Measurements from ENCODE around the gene ABI3.
A peak's percentile ranks its signal among the peaks of the same experiment; 100 is the strongest.

ABI3 gene

DNA sequence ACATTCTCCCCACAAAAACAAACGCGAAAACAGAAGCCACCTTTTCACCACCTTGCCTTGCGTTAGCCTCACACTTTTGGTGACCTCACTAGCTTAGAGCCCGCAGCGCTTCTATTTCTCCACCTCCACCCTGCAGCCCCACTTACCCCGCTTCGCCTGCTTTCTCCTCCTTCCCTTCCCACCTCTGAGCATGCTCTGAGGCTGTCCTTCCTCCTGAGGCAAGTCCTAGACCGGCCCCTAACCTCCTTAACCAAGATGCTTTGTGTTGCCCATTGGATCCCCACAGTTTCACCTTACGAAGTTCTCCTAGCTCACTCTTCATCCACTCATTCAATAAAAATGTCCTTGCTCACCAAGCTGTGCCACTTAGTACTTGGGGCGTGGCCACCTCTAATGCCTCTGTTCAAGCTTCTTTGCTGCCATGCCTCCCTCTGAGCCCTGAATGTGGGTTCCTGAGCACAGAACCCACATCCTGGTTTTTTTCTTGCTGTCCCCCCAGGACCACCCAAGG is 1.4 kb upstream of the ABI3 start:
- Histone ChIP-seq H3K36me3 (ENCODE audit: control insufficient read depth in 4 of 4, insufficient read depth in 4 of 4, low read length in 3 of 4) (no peaks in the 10 kb centered on the region), H3K9me3 (ENCODE audit: control extremely low read depth in 1 of 5, control insufficient read depth in 4 of 5, insufficient read depth in 2 of 5, low read depth in 1 of 5, low read length in 4 of 5) (no peaks in the 10 kb centered on the region), H3K4me3 (ENCODE audit: control insufficient read depth in 1 of 7, extremely low read depth in 1 of 7, insufficient read depth in 4 of 7, low read depth in 2 of 7, low read length in 6 of 7) (no peak overlapping the region), H3K4me1 (ENCODE audit: control extremely low read depth in 1 of 4, control insufficient read depth in 4 of 4, insufficient read depth in 4 of 4, low read length in 3 of 4) (peaks cover 5 to 54% (median 17%) of the 10 kb centered on the region in 4 experiments), H3K27me3 (replicated peaks in 2 of 5; ENCODE audit: control insufficient read depth in 4 of 5, insufficient read depth in 5 of 5, low read length in 4 of 5) (no peaks in the 10 kb centered on the region), H3K27ac (ENCODE audit: insufficient read depth in 1 of 2, low read depth in 1 of 2, low read length in 2 of 2, poor library complexity in 1 of 2, severe bottlenecking in 2 of 2) (no peak overlapping the region)
- ChIA-PET POLR2A (no interaction called here), CTCF (interaction anchor here (0.6 to 1.9 kb wide), 10 partner anchors 9 to 290 kb away, joined by 3 to 6 read pairs (median 4); no protein-coding TSS in a partner anchor)
- DNase-seq = no peak
- WGBS (ENCODE audit: insufficient coverage) = 96% methylated on average over 9 of the region's 10 CpGs

DNA sequence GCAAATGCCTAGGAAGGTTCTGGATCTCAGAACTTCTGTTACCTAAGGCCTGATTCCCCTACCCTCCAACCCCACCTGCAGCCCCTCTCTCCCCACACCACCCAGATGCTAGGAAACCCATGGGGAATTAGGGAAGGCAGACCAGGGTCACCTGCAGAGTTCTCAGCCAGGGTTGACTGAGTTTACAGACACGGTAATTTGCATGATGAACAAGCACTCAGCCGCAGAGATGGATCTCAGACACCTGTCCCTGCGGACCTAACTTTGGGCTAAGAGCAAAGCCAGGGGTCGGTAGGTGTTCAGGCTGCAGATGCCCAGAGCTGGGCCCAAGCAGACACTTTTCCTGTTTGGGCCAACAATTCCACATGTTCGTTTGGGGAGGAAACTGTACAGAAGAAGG is 2.9 kb downstream of the ABI3 start:
- POLR2A ChIA-PET = no interaction called here
- no peaks in the 10 kb centered on the region for H3K9me3 ChIP-seq (ENCODE audit: control extremely low read depth in 1 of 5, control insufficient read depth in 4 of 5, insufficient read depth in 2 of 5, low read depth in 1 of 5, low read length in 4 of 5)
- CTCF ChIA-PET = interaction anchor here (1.0 to 1.7 kb wide), 5 partner anchors 8 to 26 kb away, joined by 3 to 7 read pairs (median 5); no protein-coding TSS in a partner anchor
- 80% methylated on average over 5 of the region's 5 CpGs for WGBS (ENCODE audit: insufficient coverage)
- peaks cover 9 to 94% (median 41%) of the 10 kb centered on the region in 4 experiments for H3K4me1 ChIP-seq (ENCODE audit: control extremely low read depth in 1 of 4, control insufficient read depth in 4 of 4, insufficient read depth in 4 of 4, low read length in 3 of 4)
- no peaks in the 10 kb centered on the region for H3K27me3 ChIP-seq (replicated peaks in 2 of 5; ENCODE audit: control insufficient read depth in 4 of 5, insufficient read depth in 5 of 5, low read length in 4 of 5)
- H3K4me3 ChIP-seq (ENCODE audit: control insufficient read depth in 1 of 7, extremely low read depth in 1 of 7, insufficient read depth in 4 of 7, low read depth in 2 of 7, low read length in 6 of 7) = no peak overlapping the region
- H3K27ac ChIP-seq (ENCODE audit: insufficient read depth in 1 of 2, low read depth in 1 of 2, low read length in 2 of 2, poor library complexity in 1 of 2, severe bottlenecking in 2 of 2) = no peak overlapping the region
- peaks cover 0 to 8% (median 0%) of the 10 kb centered on the region in 4 experiments for H3K36me3 ChIP-seq (ENCODE audit: control insufficient read depth in 4 of 4, insufficient read depth in 4 of 4, low read length in 3 of 4)
- no peak for DNase-seq

DNA sequence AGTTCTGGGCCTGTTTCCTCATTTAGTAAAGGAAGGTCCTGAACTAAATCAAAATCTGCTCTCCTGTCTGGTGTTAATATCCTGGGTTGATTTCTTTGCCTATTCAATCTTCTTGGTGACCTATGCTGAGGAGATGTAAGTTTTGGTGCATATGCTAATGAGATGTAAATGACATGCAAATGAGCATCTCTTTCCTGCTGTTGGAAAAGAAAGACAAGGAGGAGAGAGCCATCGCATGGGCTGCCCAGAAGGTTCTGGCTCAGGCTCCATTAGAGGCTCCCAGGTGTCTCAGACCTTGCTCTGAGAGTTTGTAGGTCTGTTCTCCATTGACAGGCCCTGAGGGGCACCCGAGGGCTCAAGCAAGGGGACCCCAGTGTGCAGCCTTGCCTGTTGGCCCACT is 3.3 kb downstream of the ABI3 start:
- WGBS (ENCODE audit: insufficient coverage) = 100% methylated on average over 2 of the region's 2 CpGs
- CTCF ChIA-PET = interaction anchor here (1.2 kb wide), 1 partner anchor 26 kb away, joined by 3 read pairs; no protein-coding TSS in a partner anchor

DNA sequence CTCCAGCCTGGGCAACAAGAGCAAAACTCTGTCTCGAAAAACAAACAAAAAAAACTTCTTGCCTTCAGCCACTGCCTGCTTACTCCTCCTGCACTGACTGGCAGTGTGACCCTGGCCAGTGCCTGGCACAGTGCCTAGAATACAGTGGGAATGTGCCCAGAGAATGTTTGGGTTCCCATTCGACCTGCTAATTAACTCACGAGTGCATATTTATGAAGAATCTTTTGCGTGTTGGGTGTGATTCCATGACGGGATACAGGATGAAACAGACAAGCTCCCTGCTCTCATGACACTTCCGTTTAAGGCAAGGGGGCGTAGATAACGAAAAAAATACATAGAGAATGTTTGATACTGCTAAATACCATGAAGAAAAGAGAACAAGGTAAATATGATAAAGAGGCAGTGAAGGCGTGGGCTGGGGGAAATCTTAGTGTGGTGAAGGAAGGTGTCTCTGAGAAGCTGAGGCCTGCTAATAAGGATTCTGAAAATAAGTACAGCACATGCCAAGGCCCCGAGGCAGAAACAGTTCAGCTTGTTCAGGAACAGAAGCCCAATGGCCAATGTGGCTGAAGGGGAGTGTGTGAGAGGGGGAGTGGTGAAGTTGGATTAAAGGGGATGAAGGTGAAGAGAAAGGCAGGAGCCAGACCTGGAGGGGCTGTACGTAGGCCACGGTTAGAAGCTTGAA is 4.3 kb downstream of the ABI3 start:
- Histone ChIP-seq H3K4me3 (ENCODE audit: control insufficient read depth in 1 of 7, extremely low read depth in 1 of 7, insufficient read depth in 4 of 7, low read depth in 2 of 7, low read length in 6 of 7) (no peak overlapping the region), H3K27ac (ENCODE audit: insufficient read depth in 1 of 2, low read depth in 1 of 2, low read length in 2 of 2, poor library complexity in 1 of 2, severe bottlenecking in 2 of 2) (no peak overlapping the region)

More for the DNA sequence above, 3.3 kb downstream of the ABI3 start:
- Histone ChIP-seq H3K9me3 (ENCODE audit: control extremely low read depth in 1 of 5, control insufficient read depth in 4 of 5, insufficient read depth in 2 of 5, low read depth in 1 of 5, low read length in 4 of 5) (no peaks in the 10 kb centered on the region), H3K4me3 (ENCODE audit: control insufficient read depth in 1 of 7, extremely low read depth in 1 of 7, insufficient read depth in 4 of 7, low read depth in 2 of 7, low read length in 6 of 7) (no peak overlapping the region), H3K27ac (ENCODE audit: insufficient read depth in 1 of 2, low read depth in 1 of 2, low read length in 2 of 2, poor library complexity in 1 of 2, severe bottlenecking in 2 of 2) (no peak overlapping the region), H3K36me3 (ENCODE audit: control insufficient read depth in 4 of 4, insufficient read depth in 4 of 4, low read length in 3 of 4) (peaks cover 0 to 8% (median 0%) of the 10 kb centered on the region in 4 experiments), H3K4me1 (ENCODE audit: control extremely low read depth in 1 of 4, control insufficient read depth in 4 of 4, insufficient read depth in 4 of 4, low read length in 3 of 4) (peaks cover 9 to 94% (median 44%) of the 10 kb centered on the region in 4 experiments), H3K27me3 (replicated peaks in 2 of 5; ENCODE audit: control insufficient read depth in 4 of 5, insufficient read depth in 5 of 5, low read length in 4 of 5) (no peaks in the 10 kb centered on the region)
- POLR2A ChIA-PET = no interaction called here
- DNase-seq = no peak

DNA sequence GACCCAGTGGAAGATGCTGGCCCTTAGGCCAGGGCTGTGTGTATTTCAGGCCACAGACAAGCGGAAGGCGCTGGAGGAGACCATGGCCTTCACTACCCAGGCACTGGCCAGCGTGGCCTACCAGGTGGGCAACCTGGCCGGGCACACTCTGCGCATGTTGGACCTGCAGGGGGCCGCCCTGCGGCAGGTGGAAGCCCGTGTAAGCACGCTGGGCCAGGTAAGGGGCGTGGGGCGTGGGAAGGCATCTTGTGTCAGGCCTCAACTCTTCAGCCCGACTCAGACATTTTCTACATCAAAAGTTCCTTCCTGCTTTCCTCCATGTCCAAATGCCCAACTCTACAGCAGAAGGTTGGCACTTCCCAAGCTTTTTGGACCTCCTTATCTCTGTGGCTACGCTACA is 6.0 kb downstream of the ABI3 start:
- 87% methylated on average over 12 of the region's 13 CpGs for WGBS (ENCODE audit: insufficient coverage)
- peak overlapping the region in 1 of 7 experiments; percentile 20 for H3K4me3 ChIP-seq (ENCODE audit: control insufficient read depth in 1 of 7, extremely low read depth in 1 of 7, insufficient read depth in 4 of 7, low read depth in 2 of 7, low read length in 6 of 7)
- CTCF ChIA-PET = interaction anchor here (1.4 to 2.7 kb wide), 3 partner anchors 8 to 11 kb away, joined by 6 to 9 read pairs (median 8); no protein-coding TSS in a partner anchor
- DNase-seq = no peak
- POLR2A ChIA-PET = no interaction called here
- no peaks in the 10 kb centered on the region for H3K9me3 ChIP-seq (ENCODE audit: control extremely low read depth in 1 of 5, control insufficient read depth in 4 of 5, insufficient read depth in 2 of 5, low read depth in 1 of 5, low read length in 4 of 5)
- peaks cover 5 to 83% (median 36%) of the 10 kb centered on the region in 4 experiments for H3K4me1 ChIP-seq (ENCODE audit: control extremely low read depth in 1 of 4, control insufficient read depth in 4 of 4, insufficient read depth in 4 of 4, low read length in 3 of 4)
- peaks cover 0 to 16% (median 0%) of the 10 kb centered on the region in 4 experiments for H3K36me3 ChIP-seq (ENCODE audit: control insufficient read depth in 4 of 4, insufficient read depth in 4 of 4, low read length in 3 of 4)
- no peaks in the 10 kb centered on the region for H3K27me3 ChIP-seq (replicated peaks in 2 of 5; ENCODE audit: control insufficient read depth in 4 of 5, insufficient read depth in 5 of 5, low read length in 4 of 5)
- no peak overlapping the region for H3K27ac ChIP-seq (ENCODE audit: insufficient read depth in 1 of 2, low read depth in 1 of 2, low read length in 2 of 2, poor library complexity in 1 of 2, severe bottlenecking in 2 of 2)

More for the DNA sequence above, 4.3 kb downstream of the ABI3 start:
- peaks cover 0 to 8% (median 0%) of the 10 kb centered on the region in 4 experiments for H3K36me3 ChIP-seq (ENCODE audit: control insufficient read depth in 4 of 4, insufficient read depth in 4 of 4, low read length in 3 of 4)
- peaks cover 7 to 94% (median 46%) of the 10 kb centered on the region in 4 experiments for H3K4me1 ChIP-seq (ENCODE audit: control extremely low read depth in 1 of 4, control insufficient read depth in 4 of 4, insufficient read depth in 4 of 4, low read length in 3 of 4)
- DNase-seq = no peak
- H3K27me3 ChIP-seq (replicated peaks in 2 of 5; ENCODE audit: control insufficient read depth in 4 of 5, insufficient read depth in 5 of 5, low read length in 4 of 5) = no peaks in the 10 kb centered on the region
- POLR2A ChIA-PET = no interaction called here
- 91% methylated on average over 8 of the region's 12 CpGs for WGBS (ENCODE audit: insufficient coverage)
- H3K9me3 ChIP-seq (ENCODE audit: control extremely low read depth in 1 of 5, control insufficient read depth in 4 of 5, insufficient read depth in 2 of 5, low read depth in 1 of 5, low read length in 4 of 5) = no peaks in the 10 kb centered on the region
- CTCF ChIA-PET = interaction anchor here (0.7 to 2.0 kb wide), 4 partner anchors 10 to 76 kb away, joined by 3 to 8 read pairs (median 4); no protein-coding TSS in a partner anchor

DNA sequence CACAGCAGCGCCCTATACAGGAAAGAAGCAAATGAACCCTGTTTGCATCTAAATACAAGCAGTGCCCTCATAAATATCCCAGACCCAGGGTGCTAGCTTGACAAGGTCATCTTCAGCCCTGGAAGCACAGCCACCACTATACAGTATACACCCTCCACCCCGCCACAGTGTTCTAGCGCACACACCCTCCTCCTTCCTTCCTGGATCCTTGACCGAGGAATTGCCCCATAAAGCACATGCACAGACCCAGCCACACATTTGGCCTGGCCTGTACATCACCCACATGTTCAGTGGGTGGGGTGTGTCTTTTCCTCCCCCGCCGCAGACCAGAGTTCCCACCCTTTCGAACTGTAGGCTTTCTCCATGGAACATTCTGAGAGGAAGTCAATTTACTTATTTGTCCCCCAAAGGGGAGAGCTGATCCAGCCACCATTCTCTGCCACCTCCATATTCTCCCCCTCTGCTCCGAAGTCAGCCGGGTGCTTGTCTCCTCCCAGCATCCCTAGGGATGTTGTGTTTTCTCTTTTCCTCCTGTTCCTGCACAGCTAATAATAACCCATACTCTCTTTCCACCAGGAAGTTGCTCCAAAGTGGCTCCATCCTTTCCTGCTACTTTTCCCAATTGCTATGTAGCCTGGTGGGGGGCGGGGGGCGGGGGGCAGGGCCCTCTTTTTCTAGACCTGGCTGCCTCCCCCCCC is 6.6 kb downstream of the ABI3 start:
- Histone ChIP-seq H3K36me3 (ENCODE audit: control insufficient read depth in 4 of 4, insufficient read depth in 4 of 4, low read length in 3 of 4) (peaks cover 0 to 19% (median 0%) of the 10 kb centered on the region in 4 experiments), H3K4me3 (ENCODE audit: control insufficient read depth in 1 of 7, extremely low read depth in 1 of 7, insufficient read depth in 4 of 7, low read depth in 2 of 7, low read length in 6 of 7) (peak overlapping the region in 2 of 7 experiments; percentile 20 to 40), H3K4me1 (ENCODE audit: control extremely low read depth in 1 of 4, control insufficient read depth in 4 of 4, insufficient read depth in 4 of 4, low read length in 3 of 4) (peaks cover 5 to 80% (median 36%) of the 10 kb centered on the region in 4 experiments), H3K9me3 (ENCODE audit: control extremely low read depth in 1 of 5, control insufficient read depth in 4 of 5, insufficient read depth in 2 of 5, low read depth in 1 of 5, low read length in 4 of 5) (no peaks in the 10 kb centered on the region), H3K27me3 (replicated peaks in 2 of 5; ENCODE audit: control insufficient read depth in 4 of 5, insufficient read depth in 5 of 5, low read length in 4 of 5) (no peaks in the 10 kb centered on the region), H3K27ac (ENCODE audit: insufficient read depth in 1 of 2, low read depth in 1 of 2, low read length in 2 of 2, poor library complexity in 1 of 2, severe bottlenecking in 2 of 2) (no peak overlapping the region)
- WGBS (ENCODE audit: insufficient coverage) = 35% methylated on average over 5 of the region's 11 CpGs
- CTCF ChIA-PET = interaction anchor here (0.5 to 2.7 kb wide), 3 partner anchors 9 to 24 kb away, joined by 4 to 9 read pairs (median 5); no protein-coding TSS in a partner anchor
- DNase-seq = no peak
- POLR2A ChIA-PET = interaction anchor here (2.7 kb wide), 1 partner anchor 24 kb away, joined by 14 read pairs; no protein-coding TSS in a partner anchor

Measured in common myeloid progenitor, CD34-positive (primary cell).